ENCODE measurements around the gene PLEKHM2.

Gene PLEKHM2

GRCh38 chr1:15724949-15725880 is 41.1 kb downstream of the PLEKHM2 start:
- DNase-seq, result no peak

- DNase-seq, result no peak
These were observed 42.4 kb downstream of the PLEKHM2 start for GRCh38 chr1:15726508-15726907.

- DNase-seq, result no peak
These were observed 42.9 kb downstream of the PLEKHM2 start for GRCh38 chr1:15727021-15727420.

GRCh38 chr1:15727424-15727823 is 43.3 kb downstream of the PLEKHM2 start:
- no peak for DNase-seq

GRCh38 chr1:15727866-15728534 is 43.9 kb downstream of the PLEKHM2 start:
- no peak for DNase-seq

- DNase-seq, result no peak
These were observed 45.0 kb downstream of the PLEKHM2 start for GRCh38 chr1:15728937-15729657.

GRCh38 chr1:15730423-15730822 is 46.3 kb downstream of the PLEKHM2 start:
- DNase-seq, result no peak

- DNase-seq, result no peak
These were observed 46.8 kb downstream of the PLEKHM2 start for GRCh38 chr1:15730936-15731335.

GRCh38 chr1:15731735-15732685 is 47.9 kb downstream of the PLEKHM2 start:
- peak in 6 of 58 donors; percentile 4 to 22 (median 10) for DNase-seq

GRCh38 chr1:15732686-15733081 is 48.6 kb downstream of the PLEKHM2 start:
- no peak for DNase-seq

- peak in 1 of 58 donors; percentile 17 for DNase-seq
These were observed 49.2 kb downstream of the PLEKHM2 start for GRCh38 chr1:15733218-15733725.

- DNase-seq, result no peak
These were observed 49.7 kb downstream of the PLEKHM2 start for GRCh38 chr1:15733726-15734226.

GRCh38 chr1:15734296-15734695 is 50.2 kb downstream of the PLEKHM2 start:
- no peak for DNase-seq

- DNase-seq, result no peak
These were observed 50.8 kb downstream of the PLEKHM2 start for GRCh38 chr1:15734901-15735300.

- no peak for DNase-seq
These were observed 51.4 kb downstream of the PLEKHM2 start for GRCh38 chr1:15735304-15736037.

GRCh38 chr1:15736038-15736891 is 52.1 kb downstream of the PLEKHM2 start, which contains the start of gene SLC25A34:
SLC25A34 (plus strand) TSS chr1:15736258; CDS start chr1:15736486, 228 bp downstream.
- DNase-seq, result peak in 18 of 58 donors; percentile 6 to 43 (median 21)

GRCh38 chr1:15736892-15737261 is 52.8 kb downstream of the PLEKHM2 start:
- no peak for DNase-seq
